Motor neuron (in vitro differentiated cells): ENCODE measurements around the gene ST6GALNAC2. TPM values are rescaled to one million over a fixed set of nuclear protein-coding genes. Genes with fewer than 3 reads are reported as not detected.

Experiments used
- ATAC-seq, 8 experiments: fragments of 200-7000 bp; cut with Tn5 transposase; replicated peaks in 6 of 8; 2 replicates each; pipeline ENCODE4 v1.8.0; 2021; ENCODE audit warnings: mild to moderate bottlenecking in 8 of 8, moderate library complexity in 8 of 8
- H3K27ac ChIP-seq, 2 donors: fragments of 250-450 bp; sonication (Bioruptor Pico); 2 replicates each; pipeline ENCODE4 v1.9.0; 2021; ENCODE audit warnings: antibody characterized with exemption in 2 of 2, mild to moderate bottlenecking in 2 of 2, moderate library complexity in 1 of 2
- H3K4me1 ChIP-seq, 2 donors: fragments of 250-450 bp; sonication (Bioruptor Pico); replicated peaks in 1 of 2; 2 replicates each; pipeline ENCODE4 v1.6.1; 2021; ENCODE audit warnings: antibody characterized with exemption in 2 of 2, mild to moderate bottlenecking in 2 of 2, moderate library complexity in 1 of 2
- H3K4me3 ChIP-seq, 5 donors: fragments of 250-450 bp; sonication (Bioruptor Pico); 2 replicates each; pipeline ENCODE4 v1.9.0; 2021; ENCODE audit warnings: antibody characterized with exemption in 5 of 5, mild to moderate bottlenecking in 5 of 5, moderate library complexity in 4 of 5
- WGBS, 10 experiments: fragments of 450-650 bp; shearing (Covaris generic); methylation state at CpG; one replicate each; pipeline ENCODE4 v1.0.0; 2022; 5-methylcytosine and 5-hydroxymethylcytosine counted together
- in situ Hi-C, 9 experiments: fragments of 400-800 bp; cut with MboI; loops; one replicate each; pipeline ENCODE4 v1.15.0; 2021; ENCODE audit warnings: low sequenced_read_pairs in 9 of 9, low pct_unique_long_range_greater_than_20kb in 2 of 9; ENCODE audit not compliant: unreplicated experiment in 9 of 9
- total RNA-seq, 8 experiments: library from RNA; unstranded; fragments of 300-600 nt; gene quantifications; 2 replicates each; pipeline versions ENCODE4 v1.2.3 to v1.2.4, GENCODE V29; 2022

Gene ST6GALNAC2
- total RNA-seq, 8 experiments from 2014 or later, result 0.36 to 22.2 (median 1.3) TPM; not detected in 3

- no peak overlapping the region for H3K4me3 ChIP-seq
- H3K4me1 ChIP-seq, result peaks cover 5% of the 10 kb centered on the region in 2 donors
- in situ Hi-C loops, result no loop called here
- WGBS, 10 experiments, result 46 to 80% (median 65%) methylated on average over 1 to 6 of the region's 6 CpGs; no CpG with 5 or more reads in 5 of the 10 experiments
- peak in 1 of 8 experiments; percentile 3 for ATAC-seq
- H3K27ac ChIP-seq, result no peak overlapping the region
Observed at GRCh38 chr17:76554131-76554530, 31.5 kb downstream of the ST6GALNAC2 start.

- WGBS, 10 experiments, result 69 to 100% (median 84%) methylated on average over 1 to 7 of the region's 8 CpGs; no CpG with 5 or more reads in 4 of the 10 experiments
- in situ Hi-C loops, result no loop called here
- H3K27ac ChIP-seq, result no peak overlapping the region
- no peak for ATAC-seq
- H3K4me3 ChIP-seq, result no peak overlapping the region
- no peaks in the 10 kb centered on the region for H3K4me1 ChIP-seq
Observed at GRCh38 chr17:76553178-76553908, 32.3 kb downstream of the ST6GALNAC2 start.

GRCh38 chr17:76551685-76552084, 34.0 kb downstream of the ST6GALNAC2 start:
- H3K4me1 ChIP-seq, result peaks cover 10 to 11% of the 10 kb centered on the region in 2 donors
- 58 to 100% (median 86%) methylated on average over 1 to 4 of the region's 4 CpGs; no CpG with 5 or more reads in 1 of the 10 experiments for WGBS, 10 experiments
- ATAC-seq, result no peak
- H3K4me3 ChIP-seq, result no peak overlapping the region
- no peak overlapping the region for H3K27ac ChIP-seq
- in situ Hi-C loops, result no loop called here

- no peak overlapping the region for H3K4me3 ChIP-seq
- 66 to 86% (median 73%) methylated on average over 6 to 14 of the region's 15 CpGs for WGBS, 10 experiments
- peak in 3 of 8 experiments; percentile 10 to 16 (median 13) for ATAC-seq
- peaks cover 17 to 18% of the 10 kb centered on the region in 2 donors for H3K4me1 ChIP-seq
- in situ Hi-C loops, result no loop called here
- H3K27ac ChIP-seq, result no peak overlapping the region
Observed at GRCh38 chr17:76550712-76551615, 34.7 kb downstream of the ST6GALNAC2 start.

GRCh38 chr17:76549539-76549938, 36.1 kb downstream of the ST6GALNAC2 start:
- Histone ChIP-seq H3K4me3 (no peak overlapping the region), H3K27ac (no peak overlapping the region), H3K4me1 (peaks cover 31 to 32% of the 10 kb centered on the region in 2 donors)
- ATAC-seq, result no peak
- WGBS, 10 experiments, result 50 to 100% (median 87%) methylated on average over 2 to 7 of the region's 7 CpGs; no CpG with 5 or more reads in 1 of the 10 experiments
- in situ Hi-C loops, result loop anchor here in 2 of 9 experiments (25.0 kb wide), 1 partner anchor 163 kb away; the partner anchor contains the start of gene MXRA7 (in 2 of the 2)

- peaks cover 35 to 36% of the 10 kb centered on the region in 2 donors for H3K4me1 ChIP-seq
- no peak for ATAC-seq
- no peak overlapping the region for H3K27ac ChIP-seq
- H3K4me3 ChIP-seq, result no peak overlapping the region
- in situ Hi-C loops, result loop anchor here in 2 of 9 experiments (25.0 kb wide), 1 partner anchor 163 kb away; the partner anchor contains the start of gene MXRA7 (in 2 of the 2)
- 0 to 100% (median 80%) methylated on average over 1 to 9 of the region's 9 CpGs for WGBS, 10 experiments
Observed at GRCh38 chr17:76549215-76549518, 36.5 kb downstream of the ST6GALNAC2 start.

- H3K27ac ChIP-seq, result no peak overlapping the region
- H3K4me1 ChIP-seq, result peaks cover 41 to 42% of the 10 kb centered on the region in 2 donors
- in situ Hi-C loops, result loop anchor here in 2 of 9 experiments (25.0 kb wide), 1 partner anchor 164 kb away; the partner anchor contains the start of gene MXRA7 (in 2 of the 2)
- WGBS, 10 experiments, result 47 to 100% (median 63%) methylated on average over 1 to 8 of the region's 9 CpGs; no CpG with 5 or more reads in 3 of the 10 experiments
- no peak overlapping the region for H3K4me3 ChIP-seq
- no peak for ATAC-seq
Observed at GRCh38 chr17:76548378-76549214, 37.1 kb downstream of the ST6GALNAC2 start.

- ATAC-seq, result no peak
- no peak overlapping the region for H3K27ac ChIP-seq
- 17 to 93% (median 67%) methylated on average over 1 to 2 of the region's 2 CpGs; no CpG with 5 or more reads in 3 of the 10 experiments for WGBS, 10 experiments
- H3K4me1 ChIP-seq, result peaks cover 48 to 50% of the 10 kb centered on the region in 2 donors
- no peak overlapping the region for H3K4me3 ChIP-seq
- in situ Hi-C loops, result loop anchor here in 2 of 9 experiments (25.0 kb wide), 1 partner anchor 165 kb away; the partner anchor contains the start of gene MXRA7 (in 2 of the 2)
Observed at GRCh38 chr17:76547642-76548202, 37.9 kb downstream of the ST6GALNAC2 start.

GRCh38 chr17:76547183-76547641, 38.4 kb downstream of the ST6GALNAC2 start:
- H3K27ac ChIP-seq, result no peak overlapping the region
- H3K4me3 ChIP-seq, result no peak overlapping the region
- in situ Hi-C loops, result loop anchor here in 2 of 9 experiments (25.0 kb wide), 1 partner anchor 165 kb away; the partner anchor contains the start of gene MXRA7 (in 2 of the 2)
- 20 to 75% methylated on average over 2 of the region's 3 CpGs; no CpG with 5 or more reads in 8 of the 10 experiments for WGBS, 10 experiments
- peaks cover 48 to 52% of the 10 kb centered on the region in 2 donors for H3K4me1 ChIP-seq
- peak; percentile 69 to 89 (median 72) for ATAC-seq

GRCh38 chr17:76546556-76547182, 39.0 kb downstream of the ST6GALNAC2 start:
- H3K27ac ChIP-seq, result no peak overlapping the region
- 29 to 75% (median 55%) methylated on average over 1 to 8 of the region's 11 CpGs; no CpG with 5 or more reads in 3 of the 10 experiments for WGBS, 10 experiments
- H3K4me3 ChIP-seq, result no peak overlapping the region
- ATAC-seq, result peak in 1 of 8 experiments; percentile 22
- in situ Hi-C loops, result loop anchor here in 2 of 9 experiments (25.0 kb wide), 1 partner anchor 166 kb away; the partner anchor contains the start of gene MXRA7 (in 2 of the 2)
- peaks cover 48 to 52% of the 10 kb centered on the region in 2 donors for H3K4me1 ChIP-seq

GRCh38 chr17:76545918-76546555, 39.6 kb downstream of the ST6GALNAC2 start:
- H3K27ac ChIP-seq, result peak overlapping the region in 1 of 2 donors; percentile 10
- in situ Hi-C loops, result loop anchor here in 2 of 9 experiments (25.0 kb wide), 1 partner anchor 166 kb away; the partner anchor contains the start of gene MXRA7 (in 2 of the 2)
- 56 to 58% methylated on average over 3 to 5 of the region's 13 CpGs; no CpG with 5 or more reads in 8 of the 10 experiments for WGBS, 10 experiments
- ATAC-seq, result peak in 1 of 8 experiments; percentile 36
- H3K4me3 ChIP-seq, result no peak overlapping the region
- H3K4me1 ChIP-seq, result peaks cover 51 to 57% of the 10 kb centered on the region in 2 donors
